ENCODE data around the gene TUBA1C. TPM values are rescaled to one million over a fixed set of nuclear protein-coding genes. Genes with fewer than 3 reads are reported as not detected.
A peak's percentile ranks its signal among the peaks of the same experiment; 100 is the strongest.
"Not testable (repeated sequence)": the region's sequence is repeated elsewhere in the genome, so short reads cannot be mapped to it uniquely, and the experiment has no call there.

The TUBA1C gene
- total and polyA plus RNA-seq, 11 donors = 35.2 to 554 (median 68.8) TPM

DNA sequence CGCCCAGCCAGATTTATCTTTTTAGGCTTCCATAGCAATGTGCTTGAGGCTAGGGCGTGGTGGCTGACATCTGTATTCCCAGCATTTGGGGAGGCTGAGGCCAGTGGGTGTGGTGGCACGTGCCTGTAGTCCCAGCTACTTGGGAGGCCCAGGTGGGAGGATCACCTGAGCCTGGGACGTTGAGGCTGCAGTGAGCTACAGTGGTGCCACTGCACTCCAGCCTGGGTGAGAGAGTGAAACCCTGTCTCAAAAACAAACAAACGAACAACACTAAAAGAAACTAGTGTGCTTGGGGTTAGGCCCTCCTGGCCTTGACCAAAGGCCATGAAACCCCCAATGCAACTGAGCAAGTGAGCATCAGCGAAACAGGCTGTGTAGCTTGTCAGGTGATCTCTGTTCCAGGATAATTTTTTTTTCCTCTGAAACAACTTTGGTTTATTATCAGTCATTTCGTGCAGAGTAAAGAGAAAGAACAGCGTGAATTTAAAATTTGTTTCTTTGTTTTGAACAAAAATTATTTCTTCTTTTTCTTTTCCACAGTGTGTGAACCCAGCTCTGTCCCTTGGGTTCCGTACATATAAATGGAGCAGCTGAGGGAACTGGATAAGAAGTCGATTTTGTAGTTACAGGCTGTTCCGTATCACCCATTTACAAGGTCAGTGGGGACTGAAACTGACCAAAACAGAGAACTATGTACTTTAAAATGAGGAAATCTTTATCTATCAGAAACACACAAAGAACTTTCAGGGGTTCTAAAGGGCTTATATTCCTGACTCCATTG, 8.8 kb upstream of the TUBA1C start:
- 81 to 84% (median 83%) methylated on average over 11 of the region's 11 CpGs for WGBS, 4 donors
- TF ChIP-seq, protein P1, sequence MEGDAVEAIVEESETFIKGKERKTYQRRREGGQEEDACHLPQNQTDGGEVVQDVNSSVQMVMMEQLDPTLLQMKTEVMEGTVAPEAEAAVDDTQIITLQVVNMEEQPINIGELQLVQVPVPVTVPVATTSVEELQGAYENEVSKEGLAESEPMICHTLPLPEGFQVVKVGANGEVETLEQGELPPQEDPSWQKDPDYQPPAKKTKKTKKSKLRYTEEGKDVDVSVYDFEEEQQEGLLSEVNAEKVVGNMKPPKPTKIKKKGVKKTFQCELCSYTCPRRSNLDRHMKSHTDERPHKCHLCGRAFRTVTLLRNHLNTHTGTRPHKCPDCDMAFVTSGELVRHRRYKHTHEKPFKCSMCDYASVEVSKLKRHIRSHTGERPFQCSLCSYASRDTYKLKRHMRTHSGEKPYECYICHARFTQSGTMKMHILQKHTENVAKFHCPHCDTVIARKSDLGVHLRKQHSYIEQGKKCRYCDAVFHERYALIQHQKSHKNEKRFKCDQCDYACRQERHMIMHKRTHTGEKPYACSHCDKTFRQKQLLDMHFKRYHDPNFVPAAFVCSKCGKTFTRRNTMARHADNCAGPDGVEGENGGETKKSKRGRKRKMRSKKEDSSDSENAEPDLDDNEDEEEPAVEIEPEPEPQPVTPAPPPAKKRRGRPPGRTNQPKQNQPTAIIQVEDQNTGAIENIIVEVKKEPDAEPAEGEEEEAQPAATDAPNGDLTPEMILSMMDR (IDR thresholded peaks at IDR 0.05) = no peak
- TF ChIP-seq POLR2A (IDR thresholded peaks at IDR 0.05) = no peak
- DNase-seq (no peak), ATAC-seq (peak in 2 of 4 donors; percentile 37 to 42)
- peak overlapping the region in 3 of 12 donors; percentile 24 to 54 (median 24) for H3K27ac ChIP-seq
- intact Hi-C loops (cut with DNase I) = no loop called here
- no peaks in the 10 kb centered on the region for H3K27me3 ChIP-seq
- no peaks in the 10 kb centered on the region for H3K36me3 ChIP-seq
- H3K4me1 ChIP-seq = peaks cover 0 to 25% (median 3%) of the 10 kb centered on the region in 12 donors
- H3K9me3 ChIP-seq = no peaks in the 10 kb centered on the region
- H3K4me3 ChIP-seq = no peak overlapping the region

DNA sequence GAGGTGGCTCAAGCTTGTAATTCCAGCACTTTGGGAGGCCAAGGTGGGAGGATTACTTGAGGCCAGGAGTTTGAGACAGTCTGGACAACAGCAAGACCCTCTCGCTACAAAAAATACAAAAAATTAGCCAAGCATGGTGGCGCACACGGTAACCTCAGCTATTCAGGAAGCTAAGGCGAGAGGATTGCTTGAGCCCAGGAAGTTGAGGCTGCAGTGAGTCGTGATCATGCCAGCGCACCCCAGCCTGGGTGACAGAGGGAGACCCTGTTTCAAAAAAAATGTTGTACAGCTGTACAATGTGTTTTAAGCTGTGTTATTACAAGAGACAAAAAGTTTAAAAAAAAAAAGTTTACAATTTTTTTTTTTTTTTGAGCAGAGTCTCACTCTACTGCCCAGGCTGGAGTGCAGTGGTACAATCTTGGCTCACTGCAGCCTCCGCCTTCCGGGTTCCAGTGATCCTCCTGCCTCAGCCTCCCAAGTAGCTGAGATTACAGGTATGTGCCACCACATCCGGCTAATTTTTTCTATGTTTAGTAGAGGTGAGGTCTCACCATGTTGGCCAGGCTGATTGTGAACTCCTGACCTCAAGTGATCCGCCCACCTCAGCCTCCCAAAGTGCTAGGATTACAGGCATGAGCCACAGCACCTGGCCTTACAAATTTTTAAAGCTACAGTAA, 7.2 kb upstream of the TUBA1C start:
- intact Hi-C loops (cut with DNase I); H3K9me3 ChIP-seq; H3K27ac ChIP-seq; ATAC-seq; H3K4me3 ChIP-seq; H3K36me3 ChIP-seq; DNase-seq; H3K27me3 ChIP-seq: not testable (repeated sequence)
- WGBS, 4 donors = 90 to 94% (median 92%) methylated on average over 10 of the region's 10 CpGs
- peaks cover 0 to 33% (median 3%) of the 10 kb centered on the region in 12 donors for H3K4me1 ChIP-seq

DNA sequence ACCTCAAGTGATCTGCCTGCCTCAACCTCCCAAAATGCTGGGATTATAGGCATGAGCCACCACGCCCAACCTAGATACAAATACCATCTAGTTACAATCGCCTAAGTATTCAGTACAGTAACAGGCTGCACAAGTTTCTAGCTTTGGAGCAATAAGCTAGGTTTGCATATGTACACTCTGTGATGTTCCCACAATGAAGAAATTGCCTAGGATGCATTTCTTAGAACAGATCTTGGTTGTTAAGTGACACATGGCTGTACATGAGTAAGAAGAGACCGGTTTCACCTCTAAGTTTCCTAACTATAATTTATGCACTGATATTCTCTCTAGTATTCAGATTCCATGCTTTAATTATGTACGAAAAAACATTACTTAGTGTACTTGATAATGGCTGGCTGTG, 5.4 kb upstream of the TUBA1C start:
- no peaks in the 10 kb centered on the region for H3K9me3 ChIP-seq
- 84 to 90% (median 89%) methylated on average over 4 of the region's 4 CpGs for WGBS, 4 donors
- no peaks in the 10 kb centered on the region for H3K27me3 ChIP-seq
- intact Hi-C loops (cut with DNase I) = no loop called here
- peaks cover 0 to 49% (median 5%) of the 10 kb centered on the region in 12 donors for H3K4me1 ChIP-seq
- DNase-seq = no peak
- no peak overlapping the region for H3K4me3 ChIP-seq
- peaks cover 0 to 6% (median 0%) of the 10 kb centered on the region in 9 donors for H3K36me3 ChIP-seq
- TF ChIP-seq, protein P1 (IDR thresholded peaks at IDR 0.05) = no peak
- no peak for TF ChIP-seq POLR2A (IDR thresholded peaks at IDR 0.05)
- peak overlapping the region in 1 of 12 donors; percentile 42 for H3K27ac ChIP-seq
- ATAC-seq = no peak

DNA sequence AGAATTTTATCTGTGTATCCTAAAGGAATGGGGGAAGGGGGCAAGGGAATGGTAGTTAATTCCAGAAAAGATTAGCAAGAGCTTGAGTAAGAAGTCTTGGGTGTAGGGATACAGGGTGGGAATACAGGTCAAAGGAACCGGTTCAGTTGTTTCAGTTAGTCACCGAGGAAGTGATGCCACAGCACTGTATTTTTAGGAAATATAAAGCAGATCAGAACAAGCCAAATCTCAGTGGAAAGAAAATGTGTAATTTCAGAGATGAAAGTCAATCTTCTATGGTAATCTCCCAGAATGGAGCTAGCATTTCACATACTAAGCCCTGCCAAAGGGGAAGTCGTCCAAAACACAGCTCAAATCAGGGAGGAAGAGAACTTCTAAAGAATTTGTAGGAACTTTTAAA, 4.7 kb upstream of the TUBA1C start:
- 49 to 59% (median 53%) methylated on average over 3 of the region's 3 CpGs for WGBS, 4 donors
- TF ChIP-seq POLR2A (IDR thresholded peaks at IDR 0.05) = no peak
- TF ChIP-seq, protein P1 (IDR thresholded peaks at IDR 0.05) = no peak
- ATAC-seq = no peak

More for the DNA sequence above, 4.7 kb upstream of the TUBA1C start:
- intact Hi-C loops (cut with DNase I) = no loop called here
- peaks cover 0 to 6% (median 0%) of the 10 kb centered on the region in 9 donors for H3K36me3 ChIP-seq
- no peaks in the 10 kb centered on the region for H3K27me3 ChIP-seq
- no peak overlapping the region for H3K4me3 ChIP-seq
- H3K27ac ChIP-seq = peak overlapping the region in 5 of 12 donors; percentile 4 to 51 (median 14)
- H3K4me1 ChIP-seq = peaks cover 0 to 49% (median 5%) of the 10 kb centered on the region in 12 donors
- DNase-seq = no peak
- no peaks in the 10 kb centered on the region for H3K9me3 ChIP-seq
